GM19452 (cell line): ENCODE measurements around the gene MRI1.
"Not testable (repeated sequence)": the region's sequence is repeated elsewhere in the genome, so short reads cannot be mapped to it uniquely, and the experiment has no call there.

ENCODE experiments used
- ATAC-seq: cut with Tn5 transposase; IDR thresholded peaks from one replicate; pipeline ENCODE4 v1.9.1; 2021; ENCODE audit not compliant: unreplicated experiment

MRI1 gene

GRCh38 chr19:13793317-13793716 lies 29.0 kb downstream of the MRI1 start:
- not testable (repeated sequence) for ATAC-seq

GRCh38 chr19:13794398-13794756 lies 30.1 kb downstream of the MRI1 start:
- no peak for ATAC-seq

GRCh38 chr19:13794757-13795589 lies 30.7 kb downstream of the MRI1 start, which contains the start of gene ZSWIM4:
ZSWIM4 (plus strand) TSS chr19:13795443; CDS start chr19:13795649, 206 bp downstream.
- ATAC-seq: peak; percentile 92

GRCh38 chr19:13795595-13796300 lies 31.4 kb downstream of the MRI1 start:
- peak; percentile 34 for ATAC-seq

- ATAC-seq: no peak
These were observed 32.2 kb downstream of the MRI1 start for GRCh38 chr19:13796301-13797057.

GRCh38 chr19:13797058-13797440 lies 32.7 kb downstream of the MRI1 start:
- no peak for ATAC-seq

GRCh38 chr19:13797870-13798269 lies 33.5 kb downstream of the MRI1 start:
- no peak for ATAC-seq

GRCh38 chr19:13799669-13800068 lies 35.3 kb downstream of the MRI1 start:
- no peak for ATAC-seq

GRCh38 chr19:13803038-13803437 lies 38.7 kb downstream of the MRI1 start:
- ATAC-seq: no peak

GRCh38 chr19:13804830-13805683 lies 40.7 kb downstream of the MRI1 start:
- ATAC-seq: no peak

- no peak for ATAC-seq
These were observed 42.4 kb downstream of the MRI1 start for GRCh38 chr19:13806728-13807127.

- no peak for ATAC-seq
These were observed 43.2 kb downstream of the MRI1 start for GRCh38 chr19:13807421-13808021.

GRCh38 chr19:13808856-13809255 lies 44.5 kb downstream of the MRI1 start:
- ATAC-seq: no peak

- no peak for ATAC-seq
These were observed 48.2 kb downstream of the MRI1 start for GRCh38 chr19:13812544-13812943.

- ATAC-seq: no peak
These were observed 48.8 kb downstream of the MRI1 start for GRCh38 chr19:13813147-13813546.

- no peak for ATAC-seq
These were observed 50.2 kb downstream of the MRI1 start for GRCh38 chr19:13814550-13814949.

- ATAC-seq: no peak
These were observed 52.8 kb downstream of the MRI1 start for GRCh38 chr19:13817018-13817614.

GRCh38 chr19:13817615-13818371 lies 53.5 kb downstream of the MRI1 start:
- no peak for ATAC-seq

- ATAC-seq: no peak
These were observed 54.9 kb downstream of the MRI1 start for GRCh38 chr19:13819238-13819637.
